Fibroblast of peridontal ligament (primary cell): Measurements from ENCODE around the gene PTAR1.
"Not testable (repeated sequence)": the region's sequence is repeated elsewhere in the genome, so short reads cannot be mapped to it uniquely, and the experiment has no call there.

ENCODE experiments used
- DNase-seq: peaks from one replicate; pipeline ENCODE4 v3.0.0-alpha.2; 2010; ENCODE audit errors: extremely low read depth

Gene PTAR1

GRCh38 chr9:69759421-69760277 is at the start of gene PTAR1:
Gene PTAR1, minus strand, starts transcription at chr9:69760011. Its CDS starts 73 bp downstream, at chr9:69759938.
- DNase-seq: peak; percentile 82

GRCh38 chr9:69809304-69809863 is 49.6 kb upstream of the PTAR1 start:
- DNase-seq: peak; percentile 23

- no peak for DNase-seq
Measured at GRCh38 chr9:69806627-69807026, 46.8 kb upstream of the PTAR1 start.

- DNase-seq: no peak
Measured at GRCh38 chr9:69805962-69806515, 46.2 kb upstream of the PTAR1 start.

- no peak for DNase-seq
Measured at GRCh38 chr9:69801989-69802388, 42.2 kb upstream of the PTAR1 start.

GRCh38 chr9:69800027-69800426 is 40.2 kb upstream of the PTAR1 start:
- DNase-seq: not testable (repeated sequence)

- DNase-seq: not testable (repeated sequence)
Measured at GRCh38 chr9:69799521-69799920, 39.7 kb upstream of the PTAR1 start.

GRCh38 chr9:69798744-69799143 is 38.9 kb upstream of the PTAR1 start:
- peak; percentile 26 for DNase-seq

GRCh38 chr9:69797675-69798074 is 37.9 kb upstream of the PTAR1 start:
- no peak for DNase-seq

GRCh38 chr9:69794356-69794755 is 34.5 kb upstream of the PTAR1 start:
- DNase-seq: no peak

GRCh38 chr9:69785757-69786156 is 25.9 kb upstream of the PTAR1 start:
- DNase-seq: peak; percentile 53

GRCh38 chr9:69773258-69773657 is 13.4 kb upstream of the PTAR1 start:
- DNase-seq: no peak

GRCh38 chr9:69771775-69772418 is 12.1 kb upstream of the PTAR1 start:
- peak; percentile 92 for DNase-seq

- DNase-seq: peak; percentile 74
Measured at GRCh38 chr9:69768716-69769115, 8.9 kb upstream of the PTAR1 start.

- peak; percentile 54 for DNase-seq
Measured at GRCh38 chr9:69768101-69768500, 8.3 kb upstream of the PTAR1 start.

GRCh38 chr9:69763862-69764261 is 4.1 kb upstream of the PTAR1 start:
- DNase-seq: not testable (repeated sequence)

GRCh38 chr9:69762527-69762926 is 2.7 kb upstream of the PTAR1 start:
- DNase-seq: peak; percentile 54

GRCh38 chr9:69760278-69760610 is 433 bp upstream of the PTAR1 start:
- DNase-seq: no peak

GRCh38 chr9:69759021-69759420 is 790 bp downstream of the PTAR1 start:
- DNase-seq: peak; percentile 37

GRCh38 chr9:69757996-69758675 is 1.7 kb downstream of the PTAR1 start:
- peak; percentile 73 for DNase-seq

- no peak for DNase-seq
Measured at GRCh38 chr9:69755205-69755604, 4.6 kb downstream of the PTAR1 start.

- DNase-seq: no peak
Measured at GRCh38 chr9:69753830-69754229, 6.0 kb downstream of the PTAR1 start.
